ENCODE measurements around the gene MANSC4. TPM values are rescaled to one million over a fixed set of nuclear protein-coding genes. Genes with fewer than 3 reads are reported as not detected.

MANSC4 gene
- total RNA-seq, 2 donors from 2014 or later = not detected

DNA sequence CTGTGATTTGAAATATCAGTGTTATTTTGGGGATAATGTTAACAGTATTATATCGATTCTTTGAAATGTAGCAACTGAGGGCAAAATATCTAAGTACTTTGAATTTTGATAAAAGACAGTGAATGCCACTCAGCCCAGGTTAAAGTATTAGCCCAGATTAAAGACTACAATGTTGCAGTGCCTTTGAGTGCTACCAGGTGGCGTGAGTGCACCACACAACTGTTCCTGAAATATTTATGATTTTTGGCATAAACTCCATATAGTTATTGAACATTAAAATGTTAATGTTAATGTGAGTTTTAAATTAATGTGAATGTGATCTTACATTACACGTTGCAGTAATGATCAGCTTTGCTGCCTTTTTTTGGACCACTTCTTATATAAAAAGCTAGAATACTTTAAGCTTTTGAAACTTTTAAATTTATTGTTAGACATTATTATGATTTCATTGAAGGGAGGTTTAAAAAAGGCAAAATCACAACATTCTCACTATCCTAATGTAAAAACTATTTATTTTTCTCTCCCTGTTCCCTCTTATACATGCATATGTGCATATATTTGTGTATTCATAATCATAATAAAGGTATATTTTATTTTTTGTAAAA lies 46.9 kb downstream of the MANSC4 start:
- Histone ChIP-seq H3K27me3 (replicated peaks; ENCODE audit: insufficient read depth) (no peaks in the 10 kb centered on the region), H3K4me1 (replicated peaks) (no peaks in the 10 kb centered on the region), H3K36me3 (no peaks in the 10 kb centered on the region), H3K4me3 (no peak overlapping the region), H3K9me3 (no peaks in the 10 kb centered on the region), H3K27ac (no peak overlapping the region)
- no peak for DNase-seq (ENCODE audit: low spot score)
- intact Hi-C loops (cut with DNase I) = loop anchor here (5.0 kb wide), 2 partner anchors 89 to 204 kb away; no protein-coding TSS in a partner anchor
- TF ChIP-seq POLR2AphosphoS5 (IDR thresholded peaks at IDR 0.05) = no peak
- TF ChIP-seq, protein P1, sequence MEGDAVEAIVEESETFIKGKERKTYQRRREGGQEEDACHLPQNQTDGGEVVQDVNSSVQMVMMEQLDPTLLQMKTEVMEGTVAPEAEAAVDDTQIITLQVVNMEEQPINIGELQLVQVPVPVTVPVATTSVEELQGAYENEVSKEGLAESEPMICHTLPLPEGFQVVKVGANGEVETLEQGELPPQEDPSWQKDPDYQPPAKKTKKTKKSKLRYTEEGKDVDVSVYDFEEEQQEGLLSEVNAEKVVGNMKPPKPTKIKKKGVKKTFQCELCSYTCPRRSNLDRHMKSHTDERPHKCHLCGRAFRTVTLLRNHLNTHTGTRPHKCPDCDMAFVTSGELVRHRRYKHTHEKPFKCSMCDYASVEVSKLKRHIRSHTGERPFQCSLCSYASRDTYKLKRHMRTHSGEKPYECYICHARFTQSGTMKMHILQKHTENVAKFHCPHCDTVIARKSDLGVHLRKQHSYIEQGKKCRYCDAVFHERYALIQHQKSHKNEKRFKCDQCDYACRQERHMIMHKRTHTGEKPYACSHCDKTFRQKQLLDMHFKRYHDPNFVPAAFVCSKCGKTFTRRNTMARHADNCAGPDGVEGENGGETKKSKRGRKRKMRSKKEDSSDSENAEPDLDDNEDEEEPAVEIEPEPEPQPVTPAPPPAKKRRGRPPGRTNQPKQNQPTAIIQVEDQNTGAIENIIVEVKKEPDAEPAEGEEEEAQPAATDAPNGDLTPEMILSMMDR (IDR thresholded peaks at IDR 0.05) = peak in 3 of 4 experiments; percentile 45 to 71 (median 68)
- no peak for TF ChIP-seq POLR2A (IDR thresholded peaks at IDR 0.05)
- 46% methylated on average over 3 of the region's 3 CpGs for WGBS

DNA sequence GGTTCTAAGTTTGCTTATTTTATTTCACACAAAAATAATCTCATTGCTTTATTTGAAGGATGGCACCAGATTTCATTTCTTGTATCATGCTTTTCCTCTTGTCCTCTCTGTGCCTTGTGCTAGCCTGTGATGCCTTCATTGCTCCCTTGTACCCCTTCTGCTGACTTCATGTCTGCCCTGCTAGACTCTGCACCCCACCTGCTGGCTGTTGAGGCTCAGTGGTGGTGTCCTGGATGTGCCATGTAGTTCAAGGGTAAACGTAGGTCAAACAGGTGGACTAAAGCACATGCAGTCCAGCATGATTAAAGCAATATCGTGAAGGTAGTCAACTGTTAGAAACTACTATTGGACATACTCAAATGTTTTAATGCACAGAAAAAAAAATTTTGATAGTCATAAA lies 47.8 kb downstream of the MANSC4 start:
- intact Hi-C loops (cut with DNase I) = loop anchor here (5.0 kb wide), 2 partner anchors 90 to 205 kb away; no protein-coding TSS in a partner anchor
- Histone ChIP-seq H3K27me3 (replicated peaks; ENCODE audit: insufficient read depth) (no peaks in the 10 kb centered on the region), H3K4me1 (replicated peaks) (no peaks in the 10 kb centered on the region), H3K27ac (no peak overlapping the region), H3K9me3 (no peaks in the 10 kb centered on the region), H3K36me3 (no peaks in the 10 kb centered on the region), H3K4me3 (no peak overlapping the region)
- TF ChIP-seq, protein P1 (IDR thresholded peaks at IDR 0.05) = no peak
- TF ChIP-seq POLR2AphosphoS5 (IDR thresholded peaks at IDR 0.05) (no peak), POLR2A (IDR thresholded peaks at IDR 0.05) (no peak)
- DNase-seq (ENCODE audit: low spot score) = no peak
- WGBS = 72% methylated on average over 2 of the region's 2 CpGs

DNA sequence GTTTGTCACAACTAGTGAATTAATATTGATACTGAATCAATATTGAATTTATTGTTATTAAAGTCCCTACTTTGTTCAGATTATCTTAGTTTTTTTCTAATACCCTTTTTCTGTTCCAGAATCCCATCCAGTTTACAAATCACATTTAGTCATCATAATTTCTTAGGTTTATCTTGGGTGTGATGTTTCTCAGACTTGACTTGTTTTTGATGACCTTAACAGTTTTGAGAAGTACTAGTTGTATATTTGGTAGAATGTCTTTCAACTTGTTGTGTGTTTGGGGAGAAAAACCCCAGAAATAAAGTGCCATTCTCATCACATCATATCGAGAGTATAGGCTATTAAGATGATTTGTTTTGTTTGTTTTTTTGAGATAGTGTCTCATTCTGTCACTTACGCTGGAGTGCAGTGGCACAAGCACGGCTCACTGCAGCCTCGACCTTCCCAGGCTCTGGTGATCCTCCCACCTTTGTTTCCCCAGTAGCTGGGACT lies 49.9 kb downstream of the MANSC4 start:
- Histone ChIP-seq H3K27ac (no peak overlapping the region), H3K27me3 (replicated peaks; ENCODE audit: insufficient read depth) (no peaks in the 10 kb centered on the region), H3K36me3 (no peaks in the 10 kb centered on the region), H3K4me1 (replicated peaks) (no peaks in the 10 kb centered on the region), H3K4me3 (no peak overlapping the region), H3K9me3 (no peaks in the 10 kb centered on the region)
- 82% methylated on average over 4 of the region's 4 CpGs for WGBS
- intact Hi-C loops (cut with DNase I) = loop anchor here (5.0 kb wide), 2 partner anchors 92 to 207 kb away; no protein-coding TSS in a partner anchor
- DNase-seq (ENCODE audit: low spot score) = no peak
- TF ChIP-seq, protein P1 (IDR thresholded peaks at IDR 0.05) = no peak
- no peak for TF ChIP-seq POLR2A (IDR thresholded peaks at IDR 0.05)
- TF ChIP-seq POLR2AphosphoS5 (IDR thresholded peaks at IDR 0.05) = no peak

DNA sequence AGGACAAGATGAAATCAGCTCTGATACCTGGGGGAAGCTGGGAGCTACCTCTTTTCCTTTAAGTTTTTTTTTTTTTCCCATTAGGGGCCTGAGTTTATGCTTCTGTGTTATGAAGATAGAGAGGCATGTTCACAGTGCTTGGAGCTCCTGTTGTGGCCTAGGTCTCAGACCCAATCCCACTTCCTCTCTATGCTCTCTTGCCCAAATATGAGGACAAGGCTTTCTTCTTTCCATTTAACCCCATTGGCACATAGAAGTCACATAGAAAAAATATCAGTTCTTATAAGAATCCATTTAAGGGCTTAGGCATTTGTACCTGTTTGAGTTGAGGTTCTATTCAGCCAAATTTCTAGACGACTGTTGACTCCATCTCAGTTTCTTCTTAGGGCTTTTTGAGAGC lies 56.8 kb downstream of the MANSC4 start:
- 89% methylated on average over 1 of the region's 1 CpG for WGBS
- H3K4me3 ChIP-seq = no peak overlapping the region
- no peaks in the 10 kb centered on the region for H3K9me3 ChIP-seq
- no peak overlapping the region for H3K27ac ChIP-seq
- DNase-seq (ENCODE audit: low spot score) = no peak
- TF ChIP-seq POLR2AphosphoS5 (IDR thresholded peaks at IDR 0.05) (no peak), POLR2A (IDR thresholded peaks at IDR 0.05) (no peak)
- TF ChIP-seq, protein P1 (IDR thresholded peaks at IDR 0.05) = no peak
- intact Hi-C loops (cut with DNase I) = loop anchor here (10.0 kb wide), 1 partner anchor 452 kb away; no protein-coding TSS in a partner anchor
- H3K36me3 ChIP-seq = no peaks in the 10 kb centered on the region
- no peaks in the 10 kb centered on the region for H3K4me1 ChIP-seq (replicated peaks)
- H3K27me3 ChIP-seq (replicated peaks; ENCODE audit: insufficient read depth) = no peaks in the 10 kb centered on the region

Small RNA genes within 50 kb of the gene (small RNA-seq; reads per million reads assigned to genes)
- gene RF00019 = 0 reads per million in 2 donors
- 0 reads per million in 2 donors for gene RF02271

Other genes with a start within 250 kb of the MANSC4 start
- 1 to 10 TPM in 1 of 2 donors, under 1 TPM in 1; 0.18 to 2.4 TPM for gene REP15, start 83.8 kb downstream of the MANSC4 start, total RNA-seq
- 10 to 100 TPM; 56.1 to 69.6 TPM for gene MRPS35, start 69.4 kb downstream of the MANSC4 start, total RNA-seq
- gene KLHL42, start within 50 bp of the MANSC4 start, total RNA-seq = 10 to 100 TPM; 19.1 to 79.9 TPM
- gene PTHLH, start 192.5 kb upstream of the MANSC4 start, total RNA-seq = under 1 TPM; 0.51 to 0.64 TPM